GM18868 (cell line): ENCODE results near the gene VILL.

Experiments used
- ATAC-seq: cut with Tn5 transposase; IDR thresholded peaks from one replicate; pipeline ENCODE4 v1.9.1; 2021; ENCODE audit warnings: mild to moderate bottlenecking, moderate library complexity; ENCODE audit not compliant: unreplicated experiment

The VILL gene

GRCh38 chr3:37990527-37990926 is at the start of gene VILL:
VILL (plus strand) TSS chr3:37990786; CDS start chr3:37993673, 2,887 bp downstream.
- no peak for ATAC-seq

DNA sequence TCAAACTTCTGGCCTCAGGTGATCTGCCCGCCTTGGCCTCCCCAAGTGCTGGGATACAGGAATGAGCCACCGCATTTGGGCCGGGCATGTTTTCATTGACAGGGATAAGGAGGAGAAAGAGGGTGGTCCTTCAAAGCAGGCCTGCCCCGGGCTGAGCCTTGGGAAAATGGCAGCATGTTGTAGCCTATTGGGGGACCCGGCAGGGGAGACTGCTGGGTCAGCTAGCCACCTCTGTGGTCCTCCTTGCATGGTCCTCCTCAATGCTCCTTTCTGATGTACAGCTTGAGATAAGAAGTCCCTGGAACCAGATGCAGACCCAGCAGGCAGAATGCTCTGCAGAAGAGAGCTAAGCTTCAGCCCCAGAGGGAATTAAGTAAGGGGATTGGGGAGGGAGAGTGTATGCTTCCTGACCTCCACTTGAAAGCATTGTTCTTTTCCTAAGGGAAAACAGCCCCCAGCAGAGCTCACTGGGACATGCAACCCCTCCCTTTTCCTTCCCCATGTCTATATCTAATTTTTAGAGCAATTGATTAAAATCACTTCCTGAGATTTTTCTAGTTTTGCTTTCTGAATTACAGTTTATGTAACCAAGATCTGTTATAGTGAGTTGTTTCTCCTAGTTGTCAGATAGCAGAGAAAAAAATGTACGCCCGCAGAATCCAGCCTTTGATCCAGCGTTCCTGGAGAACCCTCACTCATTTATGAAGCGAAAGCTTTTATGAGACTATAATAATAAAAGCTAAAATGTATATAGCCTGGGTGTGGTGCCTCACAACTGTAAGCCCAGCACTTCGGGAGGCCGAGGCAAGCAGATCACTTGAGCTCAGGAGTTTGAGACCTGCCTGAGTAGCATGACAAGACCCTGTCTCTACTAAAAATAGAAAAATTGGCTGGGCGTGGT is 48.7 kb upstream of the VILL start:
- no peak for ATAC-seq

- ATAC-seq = no peak
These were observed 47.9 kb upstream of the VILL start for GRCh38 chr3:37942646-37943045.

- no peak for ATAC-seq
These were observed 47.5 kb upstream of the VILL start for GRCh38 chr3:37943126-37943525.

- no peak for ATAC-seq
These were observed 46.8 kb upstream of the VILL start for GRCh38 chr3:37943631-37944314.

DNA sequence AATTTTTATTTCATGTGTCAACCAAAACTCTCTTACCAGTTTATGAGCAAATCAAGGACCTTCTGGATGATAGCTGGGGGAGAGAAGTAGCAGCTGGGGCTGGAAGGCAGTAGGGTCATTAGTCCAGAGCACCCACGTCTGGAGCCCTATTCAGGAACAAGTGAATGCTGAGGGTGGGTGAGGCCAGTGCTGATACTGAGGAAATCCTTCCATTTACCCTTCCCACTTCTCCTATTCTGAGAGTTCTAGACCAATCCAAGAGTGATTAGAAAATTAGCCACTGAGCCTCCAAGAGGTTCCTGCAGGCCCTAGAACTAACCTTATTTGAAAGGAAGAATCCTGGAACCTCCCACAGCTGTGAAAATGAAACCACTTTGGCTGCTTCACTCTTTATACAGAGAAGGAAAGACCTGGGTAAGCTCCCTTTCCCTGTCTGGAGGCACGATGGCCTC is 46.2 kb upstream of the VILL start:
- no peak for ATAC-seq

DNA sequence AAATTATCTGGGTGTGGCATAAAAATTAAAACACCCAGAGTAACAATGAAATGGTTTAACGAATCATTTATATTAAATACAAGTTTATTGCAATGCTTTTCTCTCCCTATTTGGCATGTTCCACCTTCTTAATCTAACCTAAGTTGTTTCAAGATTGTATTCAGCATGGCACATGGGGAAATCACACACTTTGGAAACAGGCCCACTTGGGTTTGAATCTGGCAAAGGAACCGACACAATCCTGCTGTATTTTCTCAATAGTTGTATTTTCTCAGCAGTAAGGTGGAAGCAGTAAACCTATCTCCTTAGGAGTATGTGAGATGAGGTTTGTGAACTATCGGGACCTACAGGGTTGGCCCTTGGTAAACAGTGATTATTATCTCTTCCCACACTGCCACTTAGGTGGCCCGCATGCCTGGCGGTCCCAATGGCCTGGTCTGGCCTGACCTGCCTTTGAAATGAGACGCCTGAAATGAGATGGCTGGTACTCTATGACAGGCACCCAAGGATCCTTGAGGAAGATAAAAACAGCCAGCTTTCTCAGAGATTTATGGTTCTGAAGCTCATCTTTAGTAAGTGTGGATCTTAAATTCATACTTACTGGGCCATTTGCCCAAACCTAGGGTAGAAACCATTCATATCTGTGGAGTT is 45.3 kb upstream of the VILL start:
- ATAC-seq = no peak

DNA sequence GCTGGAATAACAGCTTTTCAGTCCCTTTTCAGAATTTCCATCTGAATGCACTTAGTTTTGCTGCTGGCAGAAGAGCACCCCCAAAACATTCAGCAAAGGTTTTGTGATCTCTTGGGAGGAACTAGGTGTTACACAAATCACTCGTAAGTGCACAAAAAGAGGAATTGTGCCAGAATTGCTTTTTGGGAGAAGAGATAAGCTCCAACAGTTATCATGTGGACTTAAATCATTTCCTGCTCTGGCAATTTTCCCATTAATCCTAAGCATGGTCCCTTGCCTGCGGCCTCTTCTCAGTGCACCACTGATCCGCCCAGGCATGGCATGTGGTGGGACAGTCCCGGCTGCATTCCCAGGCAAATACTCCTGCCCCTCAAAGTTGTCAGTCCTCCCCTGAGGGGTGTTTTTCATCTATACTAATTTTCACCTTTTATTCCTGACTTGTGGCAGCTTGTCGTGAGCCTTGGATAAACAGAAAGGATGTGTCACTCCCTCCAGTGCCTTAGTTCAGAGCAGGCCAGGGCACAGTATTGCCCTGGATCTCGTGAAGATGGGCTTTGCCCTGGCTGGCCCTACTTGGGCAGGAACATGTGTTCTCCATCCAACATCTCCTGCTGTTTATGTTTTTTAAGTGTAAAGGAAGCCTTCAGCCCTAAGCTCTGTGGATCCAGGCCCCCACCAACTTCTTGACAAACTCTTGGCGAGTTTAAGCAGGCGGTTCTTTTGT is 44.6 kb upstream of the VILL start:
- ATAC-seq = no peak

GRCh38 chr3:37946531-37946889 is 44.1 kb upstream of the VILL start:
- ATAC-seq = no peak

DNA sequence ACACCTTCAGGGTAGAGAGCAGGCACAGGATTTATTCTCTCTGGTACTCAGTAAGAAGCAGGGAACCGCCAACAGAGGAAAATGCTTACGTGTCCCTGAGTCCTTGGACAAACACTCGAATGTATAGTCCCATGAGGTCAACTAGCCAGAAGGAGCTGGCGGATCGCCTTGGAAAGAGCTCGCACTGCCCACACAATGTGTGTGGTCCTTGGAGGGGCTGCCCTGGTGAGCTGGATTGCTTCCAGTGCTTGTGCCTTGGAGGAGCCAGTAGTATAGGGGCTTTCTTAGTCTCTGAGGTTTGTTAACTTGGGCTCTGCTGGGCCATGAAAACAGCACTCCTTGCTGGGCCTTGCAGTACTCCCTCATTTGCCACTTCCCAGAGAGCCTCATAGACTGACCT is 40.7 kb upstream of the VILL start:
- no peak for ATAC-seq

DNA sequence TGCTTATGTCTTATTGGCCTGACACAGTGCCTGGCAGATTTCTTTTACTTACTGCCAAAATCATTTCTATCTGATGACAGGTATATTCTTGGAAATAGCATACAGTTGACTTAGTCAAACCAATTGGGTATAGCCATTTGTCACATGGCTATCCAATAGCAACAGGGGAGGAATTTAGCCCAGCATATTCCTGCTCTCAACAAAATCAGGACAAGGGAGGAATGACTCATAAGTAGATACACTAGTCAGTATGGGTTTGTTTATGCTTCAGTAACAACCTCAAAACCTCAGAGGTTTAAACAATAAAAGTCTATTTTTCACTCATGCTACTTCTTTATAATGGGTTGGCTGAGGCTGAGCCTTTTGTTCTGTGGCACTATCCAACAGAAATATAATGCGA is 38.0 kb upstream of the VILL start:
- no peak for ATAC-seq

- no peak for ATAC-seq
These were observed 37.4 kb upstream of the VILL start for GRCh38 chr3:37953226-37953625.

GRCh38 chr3:37953707-37954394 is 36.7 kb upstream of the VILL start:
- no peak for ATAC-seq

GRCh38 chr3:37954881-37955280 is 35.7 kb upstream of the VILL start:
- no peak for ATAC-seq

DNA sequence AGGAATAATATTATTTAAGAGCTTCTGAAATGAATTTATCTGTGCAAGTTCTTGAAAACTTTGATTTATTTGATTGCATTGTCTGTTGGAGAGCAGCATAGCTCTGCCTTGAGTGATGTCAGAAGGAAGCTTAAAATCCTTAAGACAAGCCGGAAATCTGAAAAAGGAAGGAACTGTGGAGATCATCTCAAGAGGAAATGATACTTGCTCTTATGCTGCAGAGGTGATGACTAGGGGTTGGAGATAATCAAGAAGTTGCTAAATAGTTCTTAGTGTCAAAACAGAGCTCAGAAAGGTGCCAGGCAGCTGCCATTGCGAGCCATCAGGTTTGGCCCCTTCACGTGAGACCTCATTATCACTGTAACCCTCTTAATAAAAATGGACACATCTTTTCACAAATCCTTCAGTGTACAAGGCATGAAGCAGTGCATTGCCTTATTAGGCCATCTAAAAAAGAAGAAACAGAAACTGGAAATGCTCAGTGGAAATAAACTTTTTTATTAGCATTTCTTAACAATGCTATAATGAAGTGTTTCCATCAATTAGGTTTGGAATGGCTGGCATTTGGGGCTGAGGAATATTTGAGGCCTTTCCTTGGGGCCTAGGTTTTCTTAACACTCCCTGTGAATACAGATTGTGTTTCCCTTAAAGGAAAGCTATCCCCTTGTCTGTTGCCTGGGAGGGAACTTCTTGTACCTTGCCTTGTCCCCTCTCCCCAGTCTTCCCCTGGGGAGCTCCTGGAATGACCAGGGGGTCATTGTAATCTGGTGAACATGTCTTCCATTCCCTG is 34.5 kb upstream of the VILL start:
- ATAC-seq = no peak

DNA sequence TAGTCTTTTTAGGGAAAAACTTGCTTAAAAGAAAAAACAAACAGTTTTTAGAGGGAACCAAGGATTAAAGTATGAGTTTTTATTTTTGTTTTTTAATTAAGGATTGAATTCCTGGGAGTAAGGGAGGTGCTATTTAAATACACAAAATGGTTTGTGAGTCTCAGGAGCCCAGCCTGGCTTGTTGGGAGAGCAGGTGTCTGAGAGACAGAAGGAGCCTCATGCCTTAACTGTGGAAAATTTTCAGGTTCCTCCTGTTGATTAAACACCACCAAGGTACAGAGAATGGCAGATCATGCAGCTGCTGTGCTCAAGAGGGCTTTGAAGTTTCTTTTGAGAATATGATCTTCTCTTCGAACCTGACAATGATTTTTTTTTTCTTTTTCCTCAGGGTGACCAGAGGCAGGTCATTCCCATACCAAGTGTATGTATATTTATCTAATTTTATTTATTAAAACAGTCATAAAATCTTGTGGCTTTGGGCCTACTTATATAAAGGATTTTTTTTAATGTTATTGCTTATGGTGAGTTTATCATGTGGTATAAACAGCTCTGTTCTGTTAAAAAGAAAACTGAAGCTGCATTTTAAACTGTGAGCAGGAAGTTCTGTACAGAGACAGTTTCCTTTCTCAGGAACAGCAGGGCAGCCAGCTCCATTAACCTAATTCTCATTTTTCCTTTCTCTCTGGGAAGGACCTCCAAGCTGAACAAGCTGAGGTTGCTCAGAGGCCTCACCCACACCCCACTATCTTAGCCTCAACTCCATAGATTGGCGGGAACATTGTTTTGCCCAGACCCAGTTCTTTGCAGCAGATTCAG is 33.7 kb upstream of the VILL start:
- ATAC-seq = no peak

DNA sequence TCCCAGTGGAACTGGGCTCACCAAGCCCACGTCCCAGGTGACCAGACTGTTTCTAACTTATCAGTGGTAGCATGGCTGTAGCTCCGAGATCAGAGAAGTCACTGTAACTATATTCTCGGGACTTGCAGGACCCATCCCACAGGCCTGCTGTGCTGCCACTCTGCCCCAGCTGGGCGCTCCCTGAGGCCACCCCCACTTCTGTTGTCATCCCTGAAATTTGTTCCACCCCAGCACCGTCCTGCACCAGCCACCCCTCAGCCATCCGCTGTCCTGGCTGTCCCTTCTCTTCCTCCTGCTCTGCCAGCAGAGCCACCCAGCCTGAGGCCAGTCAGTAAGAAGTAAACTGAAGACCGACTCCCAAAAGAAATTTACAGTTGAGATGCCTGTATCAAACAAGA is 33.0 kb upstream of the VILL start:
- no peak for ATAC-seq

- no peak for ATAC-seq
These were observed 28.8 kb upstream of the VILL start for GRCh38 chr3:37961622-37962431.
